GM23338 (cell line): ENCODE measurements around the gene VPS26C. TPM values are rescaled to one million over a fixed set of nuclear protein-coding genes. Genes with fewer than 3 reads are reported as not detected.
A peak's percentile ranks its signal among the peaks of the same experiment; 100 is the strongest.

Experiments
- ATAC-seq: fragments of 200-7000 bp; cut with Tn5 transposase; 3 replicates; pipeline ENCODE4 v1.9.1; 2020
- DNase-seq: peaks from one replicate; pipeline ENCODE4 v3.0.0-alpha.2; 2015; ENCODE audit warnings: low spot score
- H2AFZ ChIP-seq: fragments of 200-600 bp; sonication (generic); 2 replicates; pipeline ENCODE4 v1.8.0; 2016; ENCODE audit warnings: antibody characterized with exemption, mild to moderate bottlenecking, moderate library complexity
- H3F3A ChIP-seq: fragments of 200-600 bp; sonication (generic); replicated peaks from 2 replicates; pipeline ENCODE4 v1.8.0; 2017; ENCODE audit warnings: antibody characterized with exemption, mixed run types, low read depth
- H3K27ac ChIP-seq: fragments of 200-600 bp; sonication (generic); 2 replicates; pipeline ENCODE4 v1.6.1; 2016; ENCODE audit warnings: low read depth
- H3K27me3 ChIP-seq: fragments of 200-600 bp; sonication (generic); 2 replicates; pipeline ENCODE4 v1.8.0; 2016; ENCODE audit warnings: mild to moderate bottlenecking, mixed run types, moderate library complexity; ENCODE audit not compliant: insufficient read depth
- H3K36me3 ChIP-seq: fragments of 200-600 bp; sonication (generic); 2 replicates; pipeline ENCODE4 v1.8.0; 2016; ENCODE audit warnings: mild to moderate bottlenecking; ENCODE audit not compliant: insufficient read depth
- H3K4me1 ChIP-seq: fragments of 200-600 bp; sonication (generic); 2 replicates; pipeline ENCODE4 v1.8.0; 2016; ENCODE audit warnings: mild to moderate bottlenecking, moderate library complexity; ENCODE audit not compliant: insufficient read depth
- H3K4me2 ChIP-seq: fragments of 200-600 bp; sonication (generic); 2 replicates; pipeline ENCODE4 v1.7.1; 2017; ENCODE audit warnings: mixed run types
- H3K4me3 ChIP-seq: fragments of 200-600 bp; sonication (generic); 2 replicates; pipeline ENCODE4 v1.6.1; 2016; ENCODE audit warnings: mixed run types
- H3K79me2 ChIP-seq: fragments of 200-600 bp; sonication (generic); replicated peaks from 2 replicates; pipeline ENCODE4 v1.8.0; 2017; ENCODE audit warnings: mild to moderate bottlenecking; ENCODE audit not compliant: insufficient read depth
- H3K9me2 ChIP-seq: fragments of 200-600 bp; sonication (generic); 2 replicates; pipeline ENCODE4 v1.8.0; 2017; ENCODE audit not compliant: insufficient read depth
- H4K20me1 ChIP-seq: fragments of 200-600 bp; sonication (generic); replicated peaks from 2 replicates; pipeline ENCODE4 v1.8.0; 2017; ENCODE audit warnings: mild to moderate bottlenecking; ENCODE audit not compliant: insufficient read depth
- H3K27ac Mint-ChIP-seq: 2 replicates; pipeline ENCODE4 v1.8.0; 2020; ENCODE audit warnings: inconsistent platforms, mild to moderate bottlenecking, moderate library complexity, mixed read lengths
- H3K27me3 Mint-ChIP-seq: 3 replicates; pipeline ENCODE4 v1.8.0; 2022; ENCODE audit warnings: low read depth, mild to moderate bottlenecking, moderate library complexity, mixed read lengths, inconsistent platforms; ENCODE audit not compliant: insufficient read depth, poor library complexity
- H3K36me3 Mint-ChIP-seq: 3 replicates; pipeline ENCODE4 v1.8.0; 2021; ENCODE audit warnings: low read depth, mild to moderate bottlenecking, inconsistent platforms, moderate library complexity, mixed read lengths
- H3K4me1 Mint-ChIP-seq: 3 replicates; pipeline ENCODE4 v1.8.0; 2020; ENCODE audit warnings: mild to moderate bottlenecking, inconsistent platforms, mixed read lengths
- H3K4me3 Mint-ChIP-seq: 3 replicates; pipeline ENCODE4 v1.8.0; 2021; ENCODE audit warnings: moderate library complexity, mild to moderate bottlenecking, inconsistent platforms, mixed read lengths
- H3K9me3 Mint-ChIP-seq: 3 replicates; pipeline ENCODE4 v1.8.0; 2020; ENCODE audit warnings: moderate library complexity, mild to moderate bottlenecking, inconsistent platforms, mixed read lengths
- CREB1 ChIP-seq: fragments of 250-450 bp; sonication (Bioruptor Pico); IDR thresholded peaks from 2 replicates; pipeline ENCODE4 v1.5.0; 2020; ENCODE audit warnings: low read depth, mild to moderate bottlenecking, moderate library complexity
- CTCF ChIP-seq, 2 experiments: fragments of 200-600 bp in 1 of 2; sonication (generic) in 1 of 2; conservative IDR thresholded peaks; 2 replicates each; pipeline versions ENCODE4 v1.5.1 to v1.6.1; 2016 to 2017; ENCODE audit warnings: antibody characterized with exemption in 2 of 2, low read depth in 2 of 2, mild to moderate bottlenecking in 2 of 2, moderate library complexity in 1 of 2
- ETS1 ChIP-seq: IDR thresholded peaks from 2 replicates; pipeline ENCODE4 v1.6.1; 2016; ENCODE audit warnings: antibody characterized with exemption
- EZH2 ChIP-seq: fragments of 200-600 bp; sonication (generic); IDR thresholded peaks from one replicate; pipeline ENCODE4 v1.8.0; 2017; ENCODE audit warnings: antibody characterized with exemption, mild to moderate bottlenecking, low read depth; ENCODE audit not compliant: unreplicated experiment
- EZH2phosphoT487 ChIP-seq: fragments of 200-600 bp; sonication (generic); IDR thresholded peaks from one replicate; pipeline ENCODE4 v1.8.1; 2018; ENCODE audit warnings: antibody characterized with exemption; ENCODE audit not compliant: unreplicated experiment
- JUNB ChIP-seq: IDR thresholded peaks from one replicate; pipeline ENCODE4 v1.6.1; 2016; ENCODE audit warnings: antibody characterized with exemption; ENCODE audit not compliant: unreplicated experiment
- NANOG ChIP-seq: IDR thresholded peaks from 2 replicates; pipeline ENCODE4 v1.6.1; 2016; ENCODE audit warnings: antibody characterized with exemption, borderline replicate concordance
- POLR2AphosphoS5 ChIP-seq: IDR thresholded peaks from 2 replicates; pipeline ENCODE4 v1.6.1; 2016; ENCODE audit warnings: antibody characterized with exemption, low read depth
- REST ChIP-seq: IDR thresholded peaks from one replicate; pipeline ENCODE4 v1.6.1; 2018; ENCODE audit warnings: antibody characterized with exemption; ENCODE audit not compliant: unreplicated experiment
- STAT1 ChIP-seq: IDR thresholded peaks from one replicate; pipeline ENCODE4 v1.6.1; 2016; ENCODE audit warnings: antibody characterized with exemption; ENCODE audit not compliant: unreplicated experiment
- ZNF114 ChIP-seq: fragments of 250-450 bp; sonication (Bioruptor Pico); IDR thresholded peaks from 2 replicates; pipeline ENCODE4 v1.5.0; 2020; ENCODE audit warnings: mild to moderate bottlenecking, moderate library complexity
- ZNF331 ChIP-seq: fragments of 250-450 bp; sonication (Bioruptor Pico); IDR thresholded peaks from 2 replicates; pipeline ENCODE4 v1.5.0; 2020; ENCODE audit warnings: low read depth, mild to moderate bottlenecking, moderate library complexity
- ZNF462 ChIP-seq: fragments of 250-450 bp; sonication (Bioruptor Pico); IDR thresholded peaks from 2 replicates; pipeline ENCODE4 v1.5.0; 2020; ENCODE audit warnings: mild to moderate bottlenecking, moderate library complexity
- polyA plus RNA-seq: library from polyadenylated mRNA; unstranded; fragments of >200 nt; fragmentation: Nextera tagmentation; extraction: Ambion mirVana; gene quantifications from 2 replicates; pipeline ENCODE4 v1.2.1, GENCODE V29; 2016
- total RNA-seq: library from RNA; depleted of rRNA; stranded (reverse); fragments of >200 nt; shearing (Covaris generic); gene quantifications from 2 replicates; pipeline ENCODE4 v1.2.3, GENCODE V29; 2014

Gene VPS26C
- total and polyA plus RNA-seq, 2 experiments from 2014 or later, result 45.1 to 91.2 TPM

GRCh38 chr21:37276377-37276776 lies 9.2 kb upstream of the VPS26C start:
- Mint-ChIP-seq H3K27ac (no peak overlapping the region), H3K36me3 (no peaks in the 10 kb centered on the region; the same call in 2 of the 3 replicates), H3K4me3 (no peak overlapping the region), H3K4me1 (peaks cover 12% of the 10 kb centered on the region), H3K9me3 (no peaks in the 10 kb centered on the region; the same call in 2 of the 3 replicates), H3K27me3 (no peaks in the 10 kb centered on the region)
- TF ChIP-seq REST, result no peak
- no peak for TF ChIP-seq CTCF (conservative IDR thresholded peaks at IDR 0.05; ENCODE audit: low read depth in 2 of 2)
- TF ChIP-seq EZH2phosphoT487, result no peak
- no peak for TF ChIP-seq ZNF462 (CRISPR knock-in tag)
- no peak for TF ChIP-seq POLR2AphosphoS5
- no peak for TF ChIP-seq EZH2
- no peak for TF ChIP-seq ETS1
- TF ChIP-seq NANOG, result no peak
- no peak for TF ChIP-seq ZNF114
- TF ChIP-seq ZNF331 (CRISPR knock-in tag), result no peak
- TF ChIP-seq STAT1, result no peak
- no peak for TF ChIP-seq JUNB
- no peak for TF ChIP-seq CREB1 (CRISPR knock-in tag)
- Histone ChIP-seq H3K27ac (no peak overlapping the region), H3K27me3 (no peaks in the 10 kb centered on the region), H2AFZ (peak overlapping the region; percentile 56; the same call in 1 of the 2 replicates), H3K4me3 (no peak overlapping the region), H3F3A (no peaks in the 10 kb centered on the region), H3K4me1 (peaks cover 14% of the 10 kb centered on the region), H4K20me1 (no peaks in the 10 kb centered on the region), H3K79me2 (no peaks in the 10 kb centered on the region), H3K4me2 (no peak overlapping the region), H3K36me3 (no peaks in the 10 kb centered on the region), H3K9me2 (peaks cover 4% of the 10 kb centered on the region; the same call in 1 of the 2 replicates)
- DNase-seq, result no peak
- ATAC-seq, result no peak
